Liver (tissue), 9 donors: ENCODE results near the gene CFAP221. TPM values are rescaled to one million over a fixed set of nuclear protein-coding genes. Genes with fewer than 3 reads are reported as not detected.

ENCODE experiments used
- DNase-seq: peaks from one replicate; pipeline ENCODE4 v3.0.0-alpha.2; 2017; ENCODE audit warnings: low spot score
- H3K27ac ChIP-seq, 2 donors: one replicate each; pipeline ENCODE4 v1.7.0; 2013; ENCODE audit warnings: inconsistent platforms in 2 of 2, low read length in 2 of 2, control low read depth in 1 of 2, low read depth in 1 of 2, mild to moderate bottlenecking in 1 of 2
- H3K27me3 ChIP-seq, 4 donors: one replicate each; pipeline versions ENCODE4 v1.6.1 to v1.7.0; 2013; ENCODE audit warnings: low read length in 3 of 4, inconsistent platforms in 1 of 4, mild to moderate bottlenecking in 1 of 4, moderate library complexity in 1 of 4; ENCODE audit not compliant: control insufficient read depth in 4 of 4, insufficient read depth in 4 of 4
- H3K36me3 ChIP-seq, 4 donors: one replicate each; pipeline versions ENCODE4 v1.6.1 to v1.7.0; 2013; ENCODE audit warnings: low read length in 3 of 4, mild to moderate bottlenecking in 3 of 4, low read depth in 1 of 4, moderate library complexity in 1 of 4; ENCODE audit not compliant: control insufficient read depth in 4 of 4, insufficient read depth in 3 of 4
- H3K4me1 ChIP-seq, 4 donors: one replicate each; pipeline versions ENCODE4 v1.6.1 to v1.7.0; 2013; ENCODE audit warnings: low read length in 3 of 4, mild to moderate bottlenecking in 3 of 4, moderate library complexity in 1 of 4; ENCODE audit not compliant: control insufficient read depth in 4 of 4, insufficient read depth in 4 of 4
- H3K4me3 ChIP-seq, 3 donors: one replicate each; pipeline versions ENCODE4 v1.6.1 to v1.7.0; 2013; ENCODE audit warnings: low read length in 3 of 3, control low read depth in 1 of 3, low read depth in 1 of 3, mild to moderate bottlenecking in 1 of 3
- H3K9ac ChIP-seq, 2 donors: one replicate each; pipeline ENCODE4 v1.7.0; 2013; ENCODE audit warnings: low read length in 2 of 2, mild to moderate bottlenecking in 2 of 2, moderate library complexity in 2 of 2, control low read depth in 1 of 2, low read depth in 1 of 2
- H3K9me3 ChIP-seq, 4 donors: one replicate each; pipeline versions ENCODE4 v1.6.1 to v1.7.0; 2013; ENCODE audit warnings: low read length in 3 of 4; ENCODE audit not compliant: control insufficient read depth in 4 of 4
- EGR1 ChIP-seq, 2 donors: IDR thresholded peaks; 2 replicates each; pipeline ENCODE4 v1.6.1; 2016 to 2018; ENCODE audit warnings: antibody characterized with exemption in 2 of 2, low read depth in 2 of 2
- FOXA1 ChIP-seq: IDR thresholded peaks from 2 replicates; pipeline ENCODE4 v1.6.1; 2016; ENCODE audit warnings: antibody characterized with exemption
- FOXA2 ChIP-seq: IDR thresholded peaks from 2 replicates; pipeline ENCODE4 v1.6.1; 2016; ENCODE audit warnings: antibody characterized with exemption
- GABPA ChIP-seq, 2 donors: IDR thresholded peaks in 1 of 2; conservative IDR thresholded peaks in 1 of 2; 2 replicates each; pipeline ENCODE4 v1.6.1; 2016; ENCODE audit warnings: antibody characterized with exemption in 2 of 2, mild to moderate bottlenecking in 1 of 2, moderate library complexity in 1 of 2
- HNF4A ChIP-seq, 2 donors: conservative IDR thresholded peaks; 2 replicates each; pipeline ENCODE4 v1.6.1; 2016; ENCODE audit warnings: antibody characterized with exemption in 2 of 2, mild to moderate bottlenecking in 2 of 2
- JUND ChIP-seq, 2 donors: IDR thresholded peaks; 2 replicates each; pipeline ENCODE4 v1.6.1; 2016; ENCODE audit warnings: antibody characterized with exemption in 2 of 2
- NR2F2 ChIP-seq: IDR thresholded peaks from 2 replicates; pipeline ENCODE4 v1.6.1; 2016; ENCODE audit warnings: antibody characterized with exemption
- RAD21 ChIP-seq, 2 donors: IDR thresholded peaks; 2 replicates each; pipeline ENCODE4 v1.6.1; 2016; ENCODE audit warnings: antibody characterized with exemption in 2 of 2, mild to moderate bottlenecking in 2 of 2
- SP1 ChIP-seq: IDR thresholded peaks from 2 replicates; pipeline ENCODE4 v1.6.1; 2018; ENCODE audit warnings: antibody characterized with exemption, mild to moderate bottlenecking
- TAF1 ChIP-seq: conservative IDR thresholded peaks from 2 replicates; pipeline ENCODE4 v1.6.1; 2016; ENCODE audit warnings: antibody characterized with exemption, mild to moderate bottlenecking
- YY1 ChIP-seq: IDR thresholded peaks from 2 replicates; pipeline ENCODE4 v1.6.1; 2016; ENCODE audit warnings: antibody characterized with exemption, mild to moderate bottlenecking
- ZBTB33 ChIP-seq: IDR thresholded peaks from 2 replicates; pipeline ENCODE4 v1.6.1; 2016; ENCODE audit warnings: antibody characterized with exemption
- WGBS: extraction: QIAGEN DNeasy Blood & Tissue Kit; methylation state at CpG from one replicate; pipeline ENCODE4 v1.1.7; 2013; 5-methylcytosine and 5-hydroxymethylcytosine counted together
- polyA plus RNA-seq, 2 donors: library from polyadenylated mRNA; stranded (reverse) in 1 of 2; unstranded in 1 of 2; fragments of 200-250 nt in 1 of 2; fragments of >200 nt in 1 of 2; fragmentation: Nextera tagmentation in 1 of 2; extraction: Ambion mirVana in 1 of 2; gene quantifications; one replicate each; pipeline versions ENCODE4 v1.2.1 to v1.2.3, GENCODE V29; 2013 to 2015
- total RNA-seq, 2 donors: library from RNA; depleted of rRNA; stranded (reverse); fragments of >200 nt; gene quantifications; one replicate each; pipeline ENCODE4 v1.2.3, GENCODE V29; 2014
- TF ChIP-seq, protein P1 (sequence below): IDR thresholded peaks from 2 replicates; pipeline ENCODE4 v1.6.1; 2016; ENCODE audit warnings: antibody characterized with exemption, mild to moderate bottlenecking
- TF ChIP-seq, protein P2 (sequence below): IDR thresholded peaks from 2 replicates; pipeline ENCODE4 v1.6.1; 2016; ENCODE audit warnings: antibody characterized with exemption
- TF ChIP-seq, protein P3 (sequence below): fragments of 150-350 bp; IDR thresholded peaks from 2 replicates; pipeline ENCODE4 v1.5.1; 2017; ENCODE audit warnings: improper control_type of control experiment, low read depth, low read length; ENCODE audit not compliant: missing input control
- donor health status: healthy.
- donor health status: healthy.
- donor health status: healthy.
- donor health status: healthy.
- donor health status: healthy.

CFAP221 gene
- total and polyA plus RNA-seq, 4 donors: 0.23 to 3.1 (median 1.2) TPM

- Histone ChIP-seq H3K4me3 (no peak overlapping the region), H3K27me3 (no peaks in the 10 kb centered on the region), H3K9me3 (no peaks in the 10 kb centered on the region), H3K36me3 (peaks cover 0 to 27% (median 15%) of the 10 kb centered on the region in 4 donors), H3K4me1 (peaks cover 2 to 13% (median 9%) of the 10 kb centered on the region in 4 donors), H3K27ac (no peak overlapping the region), H3K9ac (no peak overlapping the region)
- 89% methylated on average over 7 of the region's 7 CpGs for WGBS
- TF ChIP-seq YY1 (no peak), GABPA (IDR thresholded peaks at IDR 0.05 in 1 of 2, conservative IDR thresholded peaks at IDR 0.05 in 1 of 2) (no peak), RAD21 (IDR thresholded peaks at IDR 0.05) (no peak), HNF4A (conservative IDR thresholded peaks at IDR 0.05) (no peak), FOXA2 (no peak), SP1 (no peak), TAF1 (no peak), FOXA1 (no peak), ZBTB33 (no peak), JUND (IDR thresholded peaks at IDR 0.05) (no peak), NR2F2 (no peak)
- TF ChIP-seq, protein P1, sequence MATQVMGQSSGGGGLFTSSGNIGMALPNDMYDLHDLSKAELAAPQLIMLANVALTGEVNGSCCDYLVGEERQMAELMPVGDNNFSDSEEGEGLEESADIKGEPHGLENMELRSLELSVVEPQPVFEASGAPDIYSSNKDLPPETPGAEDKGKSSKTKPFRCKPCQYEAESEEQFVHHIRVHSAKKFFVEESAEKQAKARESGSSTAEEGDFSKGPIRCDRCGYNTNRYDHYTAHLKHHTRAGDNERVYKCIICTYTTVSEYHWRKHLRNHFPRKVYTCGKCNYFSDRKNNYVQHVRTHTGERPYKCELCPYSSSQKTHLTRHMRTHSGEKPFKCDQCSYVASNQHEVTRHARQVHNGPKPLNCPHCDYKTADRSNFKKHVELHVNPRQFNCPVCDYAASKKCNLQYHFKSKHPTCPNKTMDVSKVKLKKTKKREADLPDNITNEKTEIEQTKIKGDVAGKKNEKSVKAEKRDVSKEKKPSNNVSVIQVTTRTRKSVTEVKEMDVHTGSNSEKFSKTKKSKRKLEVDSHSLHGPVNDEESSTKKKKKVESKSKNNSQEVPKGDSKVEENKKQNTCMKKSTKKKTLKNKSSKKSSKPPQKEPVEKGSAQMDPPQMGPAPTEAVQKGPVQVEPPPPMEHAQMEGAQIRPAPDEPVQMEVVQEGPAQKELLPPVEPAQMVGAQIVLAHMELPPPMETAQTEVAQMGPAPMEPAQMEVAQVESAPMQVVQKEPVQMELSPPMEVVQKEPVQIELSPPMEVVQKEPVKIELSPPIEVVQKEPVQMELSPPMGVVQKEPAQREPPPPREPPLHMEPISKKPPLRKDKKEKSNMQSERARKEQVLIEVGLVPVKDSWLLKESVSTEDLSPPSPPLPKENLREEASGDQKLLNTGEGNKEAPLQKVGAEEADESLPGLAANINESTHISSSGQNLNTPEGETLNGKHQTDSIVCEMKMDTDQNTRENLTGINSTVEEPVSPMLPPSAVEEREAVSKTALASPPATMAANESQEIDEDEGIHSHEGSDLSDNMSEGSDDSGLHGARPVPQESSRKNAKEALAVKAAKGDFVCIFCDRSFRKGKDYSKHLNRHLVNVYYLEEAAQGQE: no peak
- TF ChIP-seq, protein P2, sequence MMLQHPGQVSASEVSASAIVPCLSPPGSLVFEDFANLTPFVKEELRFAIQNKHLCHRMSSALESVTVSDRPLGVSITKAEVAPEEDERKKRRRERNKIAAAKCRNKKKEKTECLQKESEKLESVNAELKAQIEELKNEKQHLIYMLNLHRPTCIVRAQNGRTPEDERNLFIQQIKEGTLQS: no peak
- TF ChIP-seq, protein P3, sequence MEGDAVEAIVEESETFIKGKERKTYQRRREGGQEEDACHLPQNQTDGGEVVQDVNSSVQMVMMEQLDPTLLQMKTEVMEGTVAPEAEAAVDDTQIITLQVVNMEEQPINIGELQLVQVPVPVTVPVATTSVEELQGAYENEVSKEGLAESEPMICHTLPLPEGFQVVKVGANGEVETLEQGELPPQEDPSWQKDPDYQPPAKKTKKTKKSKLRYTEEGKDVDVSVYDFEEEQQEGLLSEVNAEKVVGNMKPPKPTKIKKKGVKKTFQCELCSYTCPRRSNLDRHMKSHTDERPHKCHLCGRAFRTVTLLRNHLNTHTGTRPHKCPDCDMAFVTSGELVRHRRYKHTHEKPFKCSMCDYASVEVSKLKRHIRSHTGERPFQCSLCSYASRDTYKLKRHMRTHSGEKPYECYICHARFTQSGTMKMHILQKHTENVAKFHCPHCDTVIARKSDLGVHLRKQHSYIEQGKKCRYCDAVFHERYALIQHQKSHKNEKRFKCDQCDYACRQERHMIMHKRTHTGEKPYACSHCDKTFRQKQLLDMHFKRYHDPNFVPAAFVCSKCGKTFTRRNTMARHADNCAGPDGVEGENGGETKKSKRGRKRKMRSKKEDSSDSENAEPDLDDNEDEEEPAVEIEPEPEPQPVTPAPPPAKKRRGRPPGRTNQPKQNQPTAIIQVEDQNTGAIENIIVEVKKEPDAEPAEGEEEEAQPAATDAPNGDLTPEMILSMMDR: no peak
- DNase-seq: no peak
Observed at GRCh38 chr2:119691189-119691588, 146.9 kb downstream of the CFAP221 start.

DNA sequence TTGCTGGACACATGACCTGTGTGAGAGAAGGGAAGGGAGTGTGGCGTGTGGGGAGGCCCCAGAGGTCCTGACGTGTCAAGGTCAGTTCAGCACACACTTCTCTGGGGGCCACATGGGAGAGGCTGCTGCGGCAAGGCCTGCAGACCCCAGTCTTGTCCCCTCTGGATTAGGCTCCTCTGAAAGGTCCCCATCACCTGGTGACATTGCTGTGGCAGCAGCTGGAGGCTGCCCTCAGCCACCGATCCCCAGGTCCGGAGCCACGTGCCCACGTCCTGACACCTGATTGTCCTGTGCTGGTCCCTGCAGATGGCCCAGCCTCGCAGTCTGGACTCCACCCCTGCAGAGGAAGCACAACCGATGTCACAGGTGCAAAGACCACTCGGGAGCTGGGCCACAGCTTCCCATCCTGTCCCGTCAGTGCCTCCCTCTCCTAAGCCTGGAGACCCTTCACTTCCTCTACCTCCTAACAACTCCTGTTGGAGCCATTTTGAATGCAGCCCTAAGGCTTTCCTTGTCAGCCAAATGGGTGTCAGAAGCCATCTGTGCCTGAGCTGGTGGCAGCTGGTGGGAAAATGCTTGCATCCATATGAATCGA lies 147.5 kb downstream of the CFAP221 start:
- no peak overlapping the region for H3K27ac ChIP-seq
- H3K9ac ChIP-seq: no peak overlapping the region
- H3K36me3 ChIP-seq: peaks cover 0 to 25% (median 12%) of the 10 kb centered on the region in 4 donors
- H3K4me1 ChIP-seq: peaks cover 2 to 13% (median 9%) of the 10 kb centered on the region in 4 donors
- no peaks in the 10 kb centered on the region for H3K27me3 ChIP-seq
- WGBS: 91% methylated on average over 12 of the region's 12 CpGs
- no peak for DNase-seq
- H3K9me3 ChIP-seq: no peaks in the 10 kb centered on the region
- TF ChIP-seq EGR1 (IDR thresholded peaks at IDR 0.05; ENCODE audit: low read depth in 2 of 2) (no peak), TAF1 (no peak), HNF4A (conservative IDR thresholded peaks at IDR 0.05) (no peak), SP1 (no peak), JUND (IDR thresholded peaks at IDR 0.05) (no peak)
- TF ChIP-seq, protein P1: no peak
- no peak overlapping the region for H3K4me3 ChIP-seq
